Tibial nerve (tissue), 4 donors: ENCODE results near the gene MRM1.

Source experiments
- EP300 ChIP-seq, 2 donors: sonication (generic); formaldehyde crosslinking; IDR thresholded peaks; one replicate each; pipeline ENCODE4 v1.6.1; 2017; ENCODE audit warnings: antibody characterized with exemption in 2 of 2, mild to moderate bottlenecking in 1 of 2
- POLR2A ChIP-seq, 2 donors: fragments of 450-650 bp; IDR thresholded peaks; one replicate each; pipeline ENCODE4 v1.6.1; 2017; ENCODE audit warnings: antibody characterized with exemption in 2 of 2, mild to moderate bottlenecking in 2 of 2, moderate library complexity in 2 of 2
- TF ChIP-seq, protein P1 (sequence below), 5 experiments: fragments of 200-600 bp in 3 of 5; fragments of 450-650 bp in 2 of 5; sonication (generic) in 3 of 5; IDR thresholded peaks; one replicate each; pipeline ENCODE4 v1.5.1; 2016 to 2019; ENCODE audit warnings: antibody characterized with exemption in 5 of 5, mild to moderate bottlenecking in 3 of 5, moderate library complexity in 2 of 5

DNA sequence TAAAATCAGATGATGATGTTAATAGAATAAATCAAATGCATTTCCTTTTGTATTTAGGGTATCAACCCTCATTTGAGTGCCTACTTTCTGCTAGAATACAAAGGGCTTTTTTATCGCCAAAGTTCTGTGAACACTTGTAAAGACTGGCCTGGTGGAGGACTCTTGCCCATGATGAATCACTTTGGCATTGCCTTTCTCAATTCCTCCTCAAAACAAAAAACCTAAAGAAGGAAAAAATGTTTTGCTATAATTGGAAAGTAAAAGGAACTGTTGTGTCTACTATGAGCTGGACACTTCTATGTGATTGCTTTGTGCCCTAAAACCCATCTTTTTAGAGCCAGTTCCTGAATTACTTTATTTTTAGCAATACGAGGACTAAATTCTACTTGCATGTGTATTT, 22.7 kb upstream of the MRM1 start:
- TF ChIP-seq, protein P1, sequence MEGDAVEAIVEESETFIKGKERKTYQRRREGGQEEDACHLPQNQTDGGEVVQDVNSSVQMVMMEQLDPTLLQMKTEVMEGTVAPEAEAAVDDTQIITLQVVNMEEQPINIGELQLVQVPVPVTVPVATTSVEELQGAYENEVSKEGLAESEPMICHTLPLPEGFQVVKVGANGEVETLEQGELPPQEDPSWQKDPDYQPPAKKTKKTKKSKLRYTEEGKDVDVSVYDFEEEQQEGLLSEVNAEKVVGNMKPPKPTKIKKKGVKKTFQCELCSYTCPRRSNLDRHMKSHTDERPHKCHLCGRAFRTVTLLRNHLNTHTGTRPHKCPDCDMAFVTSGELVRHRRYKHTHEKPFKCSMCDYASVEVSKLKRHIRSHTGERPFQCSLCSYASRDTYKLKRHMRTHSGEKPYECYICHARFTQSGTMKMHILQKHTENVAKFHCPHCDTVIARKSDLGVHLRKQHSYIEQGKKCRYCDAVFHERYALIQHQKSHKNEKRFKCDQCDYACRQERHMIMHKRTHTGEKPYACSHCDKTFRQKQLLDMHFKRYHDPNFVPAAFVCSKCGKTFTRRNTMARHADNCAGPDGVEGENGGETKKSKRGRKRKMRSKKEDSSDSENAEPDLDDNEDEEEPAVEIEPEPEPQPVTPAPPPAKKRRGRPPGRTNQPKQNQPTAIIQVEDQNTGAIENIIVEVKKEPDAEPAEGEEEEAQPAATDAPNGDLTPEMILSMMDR (IDR thresholded peaks at IDR 0.05) = no peak
- TF ChIP-seq POLR2A (IDR thresholded peaks at IDR 0.05) (no peak), EP300 (IDR thresholded peaks at IDR 0.05) (no peak)
